ENCODE results near the gene LMCD1. TPM values are rescaled to one million over a fixed set of nuclear protein-coding genes. Genes with fewer than 3 reads are reported as not detected.

LMCD1 gene
- total RNA-seq, 6 experiments from 2014 or later = 3.0 to 24.0 (median 8.4) TPM

- ATAC-seq (no peak), DNase-seq (no peak)
- Histone ChIP-seq H3K27me3 (no peaks in the 10 kb centered on the region), H3K4me3 (no peak overlapping the region), H3K27ac (no peak overlapping the region), H3K36me3 (no peaks in the 10 kb centered on the region), H3K9me3 (no peaks in the 10 kb centered on the region), H3K4me1 (no peaks in the 10 kb centered on the region)
- TF ChIP-seq POLR2A (IDR thresholded peaks at IDR 0.05) (no peak), CTCF (IDR thresholded peaks at IDR 0.05) (no peak)
- intact Hi-C loops (cut with DNase I) = no loop called here
- WGBS (ENCODE audit: insufficient coverage, low coverage, low lambda C conversion rate, missing lambda C conversion rate) = 87% methylated on average over 9 of the region's 11 CpGs
These were observed 30.8 kb upstream of the LMCD1 start for GRCh38 chr3:8470801-8471200.

- ATAC-seq = no peak
- intact Hi-C loops (cut with DNase I) = no loop called here
- DNase-seq = no peak
- H3K4me3 ChIP-seq = no peak overlapping the region
- no peak for TF ChIP-seq POLR2A (IDR thresholded peaks at IDR 0.05)
- TF ChIP-seq CTCF (IDR thresholded peaks at IDR 0.05) = no peak
- no peaks in the 10 kb centered on the region for H3K9me3 ChIP-seq
- no peaks in the 10 kb centered on the region for H3K4me1 ChIP-seq
- H3K36me3 ChIP-seq = no peaks in the 10 kb centered on the region
- H3K27me3 ChIP-seq = no peaks in the 10 kb centered on the region
- 43% methylated on average over 1 of the region's 2 CpGs for WGBS (ENCODE audit: insufficient coverage, low coverage, low lambda C conversion rate, missing lambda C conversion rate)
- H3K27ac ChIP-seq = no peak overlapping the region
These were observed 29.1 kb upstream of the LMCD1 start for GRCh38 chr3:8472549-8472948.

- no peak overlapping the region for H3K4me3 ChIP-seq
- ATAC-seq = no peak
- H3K36me3 ChIP-seq = no peaks in the 10 kb centered on the region
- no peak for TF ChIP-seq POLR2A (IDR thresholded peaks at IDR 0.05)
- no peak for TF ChIP-seq CTCF (IDR thresholded peaks at IDR 0.05)
- H3K9me3 ChIP-seq = no peaks in the 10 kb centered on the region
- intact Hi-C loops (cut with DNase I) = no loop called here
- DNase-seq = no peak
- no peaks in the 10 kb centered on the region for H3K4me1 ChIP-seq
- H3K27ac ChIP-seq = no peak overlapping the region
- WGBS (ENCODE audit: insufficient coverage, low coverage, low lambda C conversion rate, missing lambda C conversion rate) = 83% methylated on average over 2 of the region's 4 CpGs
- no peaks in the 10 kb centered on the region for H3K27me3 ChIP-seq
These were observed 28.6 kb upstream of the LMCD1 start for GRCh38 chr3:8473029-8473428.

- WGBS (ENCODE audit: insufficient coverage, low coverage, low lambda C conversion rate, missing lambda C conversion rate) = 82% methylated on average over 4 of the region's 4 CpGs
- Histone ChIP-seq H3K4me1 (no peaks in the 10 kb centered on the region), H3K27me3 (no peaks in the 10 kb centered on the region), H3K27ac (no peak overlapping the region), H3K36me3 (no peaks in the 10 kb centered on the region), H3K4me3 (no peak overlapping the region), H3K9me3 (no peaks in the 10 kb centered on the region)
- DNase-seq (no peak), ATAC-seq (no peak)
- TF ChIP-seq CTCF (IDR thresholded peaks at IDR 0.05) (no peak), POLR2A (IDR thresholded peaks at IDR 0.05) (no peak)
- intact Hi-C loops (cut with DNase I) = no loop called here
These were observed 27.6 kb upstream of the LMCD1 start for GRCh38 chr3:8473990-8474389.

- Histone ChIP-seq H3K27ac (no peak overlapping the region), H3K9me3 (no peaks in the 10 kb centered on the region), H3K27me3 (no peaks in the 10 kb centered on the region), H3K4me1 (no peaks in the 10 kb centered on the region), H3K4me3 (no peak overlapping the region), H3K36me3 (no peaks in the 10 kb centered on the region)
- TF ChIP-seq POLR2A (IDR thresholded peaks at IDR 0.05) (no peak), CTCF (IDR thresholded peaks at IDR 0.05) (no peak)
- WGBS (ENCODE audit: insufficient coverage, low coverage, low lambda C conversion rate, missing lambda C conversion rate) = 80% methylated on average over 2 of the region's 2 CpGs
- ATAC-seq = no peak
- intact Hi-C loops (cut with DNase I) = no loop called here
- no peak for DNase-seq
These were observed 26.6 kb upstream of the LMCD1 start for GRCh38 chr3:8474991-8475390.

Data from right lobe of liver (tissue), 6 donors.